Osteoblast (primary cell): ENCODE measurements around the gene TMEM94. TPM values are rescaled to one million over a fixed set of nuclear protein-coding genes. Genes with fewer than 3 reads are reported as not detected.
"Not testable (repeated sequence)": the region's sequence is repeated elsewhere in the genome, so short reads cannot be mapped to it uniquely, and the experiment has no call there.

Source experiments
- DNase-seq: peaks from one replicate; pipeline ENCODE4 v3.0.0; 2011; ENCODE audit warnings: low spot score, mixed read lengths; ENCODE audit not compliant: insufficient read length; ENCODE audit errors: missing footprints
- H2AFZ ChIP-seq: 2 replicates; pipeline ENCODE4 v1.6.0; 2011; ENCODE audit warnings: mild to moderate bottlenecking, low read length
- H3K27ac ChIP-seq: 2 replicates; pipeline ENCODE4 v1.5.1; 2011; ENCODE audit warnings: mild to moderate bottlenecking, low read depth, low read length, moderate library complexity
- H3K27me3 ChIP-seq: 2 replicates; pipeline ENCODE4 v1.6.0; 2012; ENCODE audit warnings: mild to moderate bottlenecking, control low read depth, inconsistent platforms, low read length, moderate library complexity; ENCODE audit not compliant: insufficient read depth
- H3K36me3 ChIP-seq: 2 replicates; pipeline ENCODE4 v1.5.1; 2011; ENCODE audit warnings: mild to moderate bottlenecking, low read length, control low read depth, moderate library complexity; ENCODE audit not compliant: insufficient read depth
- H3K4me1 ChIP-seq: 2 replicates; pipeline ENCODE4 v1.5.1; 2011; ENCODE audit warnings: mild to moderate bottlenecking, low read length, control low read depth, moderate library complexity; ENCODE audit not compliant: insufficient read depth
- H3K4me2 ChIP-seq: 2 replicates; pipeline ENCODE4 v1.6.0; 2011; ENCODE audit warnings: mild to moderate bottlenecking, low read length; ENCODE audit not compliant: insufficient read depth
- H3K4me3 ChIP-seq: fragments of 200-600 bp; sonication (generic); 3 replicates; pipeline ENCODE4 v1.5.1; 2012; ENCODE audit warnings: mild to moderate bottlenecking, low read length, inconsistent platforms; ENCODE audit not compliant: insufficient read depth
- H3K79me2 ChIP-seq: 2 replicates; pipeline ENCODE4 v1.6.0; 2012; ENCODE audit warnings: mild to moderate bottlenecking, low read length, control low read depth, inconsistent platforms; ENCODE audit not compliant: insufficient read depth
- H3K9me3 ChIP-seq: 2 replicates; pipeline ENCODE4 v1.5.1; 2011; ENCODE audit warnings: low read depth, low read length, control low read depth
- H4K20me1 ChIP-seq: 2 replicates; pipeline ENCODE4 v1.6.0; 2012; ENCODE audit warnings: mild to moderate bottlenecking, low read length, control low read depth; ENCODE audit not compliant: insufficient read depth
- CTCF ChIP-seq: IDR thresholded peaks from 2 replicates; pipeline ENCODE4 v1.5.1; 2011; ENCODE audit warnings: mild to moderate bottlenecking, low read depth, low read length, moderate library complexity; ENCODE audit errors: extremely low read depth
- total RNA-seq: library from RNA; depleted of rRNA; stranded (reverse); fragments of >200 nt; gene quantifications from 2 replicates; pipeline ENCODE4 v1.2.3, GENCODE V29; 2012

Gene TMEM94
- total RNA-seq, 1 donor: 38.0 TPM

GRCh38 chr17:75450270-75450669 is 6.2 kb upstream of the TMEM94 start:
- no peak overlapping the region for H3K4me2 ChIP-seq
- no peaks in the 10 kb centered on the region for H3K27me3 ChIP-seq
- no peak for TF ChIP-seq CTCF
- no peaks in the 10 kb centered on the region for H3K9me3 ChIP-seq
- H3K4me1 ChIP-seq: no peaks in the 10 kb centered on the region
- H3K36me3 ChIP-seq: no peaks in the 10 kb centered on the region
- DNase-seq: no peak
- no peak overlapping the region for H2AFZ ChIP-seq
- H4K20me1 ChIP-seq: no peaks in the 10 kb centered on the region
- no peaks in the 10 kb centered on the region for H3K79me2 ChIP-seq
- H3K4me3 ChIP-seq: no peak overlapping the region
- no peak overlapping the region for H3K27ac ChIP-seq

- no peak overlapping the region for H3K4me2 ChIP-seq
- no peak overlapping the region for H3K27ac ChIP-seq
- TF ChIP-seq CTCF: no peak
- peaks cover 23% of the 10 kb centered on the region for H3K79me2 ChIP-seq
- no peaks in the 10 kb centered on the region for H3K9me3 ChIP-seq
- H3K27me3 ChIP-seq: no peaks in the 10 kb centered on the region
- H4K20me1 ChIP-seq: no peaks in the 10 kb centered on the region
- DNase-seq: no peak
- H3K4me1 ChIP-seq: peaks cover 15% of the 10 kb centered on the region
- no peaks in the 10 kb centered on the region for H3K36me3 ChIP-seq
- no peak overlapping the region for H3K4me3 ChIP-seq
- no peak overlapping the region for H2AFZ ChIP-seq
Measured at GRCh38 chr17:75454193-75454592, 2.2 kb upstream of the TMEM94 start.

GRCh38 chr17:75454672-75455071 is 1.8 kb upstream of the TMEM94 start:
- not testable (repeated sequence) for H4K20me1 ChIP-seq, DNase-seq, H2AFZ ChIP-seq, H3K27me3 ChIP-seq, H3K4me2 ChIP-seq, H3K36me3 ChIP-seq, H3K4me3 ChIP-seq, H3K9me3 ChIP-seq, H3K27ac ChIP-seq
- Histone ChIP-seq H3K79me2 (peaks cover 28% of the 10 kb centered on the region), H3K4me1 (peaks cover 15% of the 10 kb centered on the region)

GRCh38 chr17:75456039-75456416 is 407 bp upstream of the TMEM94 start:
- H4K20me1 ChIP-seq: no peaks in the 10 kb centered on the region
- H3K27ac ChIP-seq: peak overlapping the region; percentile 88
- H3K4me3 ChIP-seq: peak overlapping the region; percentile 99
- H3K4me2 ChIP-seq: peak overlapping the region; percentile 99
- no peaks in the 10 kb centered on the region for H3K9me3 ChIP-seq
- peaks cover 15% of the 10 kb centered on the region for H3K4me1 ChIP-seq
- H3K79me2 ChIP-seq: peaks cover 34% of the 10 kb centered on the region
- no peaks in the 10 kb centered on the region for H3K36me3 ChIP-seq
- peak overlapping the region; percentile 92 for H2AFZ ChIP-seq
- H3K27me3 ChIP-seq: no peaks in the 10 kb centered on the region
- TF ChIP-seq CTCF: no peak
- no peak for DNase-seq
